Activated CD4-positive, alpha-beta memory T cell treated with anti-CD3 and anti-CD28 coated beads for 36 hours (primary cell): ENCODE data around the gene MORN5. TPM values are rescaled to one million over a fixed set of nuclear protein-coding genes. Genes with fewer than 3 reads are reported as not detected.
A peak's percentile ranks its signal among the peaks of the same experiment; 100 is the strongest.

Experiments
- CTCF ChIA-PET: fragments of 350-600 bp; sonication (Branson Sonifier 250); formaldehyde crosslinking; loops from one replicate; lab custom pipeline; 2021; ENCODE audit warnings: antibody characterized with exemption, inconsistent platforms; lab: Charles Lee
- POLR2A ChIA-PET: fragments of 350-600 bp; sonication (Branson Sonifier 250); formaldehyde crosslinking; loops from one replicate; lab custom pipeline; 2021; ENCODE audit warnings: antibody characterized with exemption; lab: Charles Lee
- DNase-seq: peaks from one replicate; pipeline ENCODE4 v3.0.0-alpha.2; 2020
- H3K27ac Mint-ChIP-seq: one replicate; pipeline ENCODE4 v1.8.0; 2021; ENCODE audit warnings: mixed read lengths
- H3K27me3 Mint-ChIP-seq: one replicate; pipeline ENCODE4 v1.8.0; 2021; ENCODE audit warnings: mixed read lengths
- H3K36me3 Mint-ChIP-seq: one replicate; pipeline ENCODE4 v1.8.0; 2021; ENCODE audit warnings: mixed read lengths
- H3K4me1 Mint-ChIP-seq: one replicate; pipeline ENCODE4 v1.8.0; 2021; ENCODE audit warnings: low read depth, mixed read lengths
- H3K4me3 Mint-ChIP-seq: one replicate; pipeline ENCODE4 v1.8.0; 2021; ENCODE audit warnings: mild to moderate bottlenecking, mixed read lengths
- H3K9me3 Mint-ChIP-seq: one replicate; pipeline ENCODE4 v1.8.0; 2021; ENCODE audit warnings: mixed read lengths
- intact Hi-C: fragments of 100-400 bp; cut with micrococcal nuclease; formaldehyde crosslinking; loops from one replicate; pipeline ENCODE4 v1.15.1; 2023
- total RNA-seq, 2 experiments: library from RNA; stranded (reverse); gene quantifications; one replicate each; pipeline ENCODE4 v1.2.3, GENCODE V29; 2021

Gene MORN5
- total RNA-seq, 2 experiments from 2014 or later, result not detected

DNA sequence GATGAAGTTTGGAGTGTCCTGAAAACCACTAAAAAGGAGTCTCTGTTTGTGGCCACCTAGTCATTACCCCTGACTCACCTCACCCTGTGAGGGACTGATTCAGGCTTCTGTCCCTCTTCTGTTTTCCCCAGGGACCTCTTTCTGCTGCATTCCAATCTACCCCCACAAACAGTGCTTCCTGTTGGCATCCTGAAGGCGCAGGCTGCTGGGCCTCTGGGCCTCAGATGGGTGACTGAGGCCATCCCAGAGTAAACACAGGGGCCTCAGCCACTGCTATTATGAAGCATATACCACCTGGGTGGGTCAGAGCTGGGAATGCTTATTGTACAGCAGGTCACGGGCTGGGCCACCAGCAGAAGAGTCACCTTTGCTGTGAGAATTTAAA is 20.0 kb downstream of the MORN5 start:
- Mint-ChIP-seq H3K4me1 (no peaks in the 10 kb centered on the region), H3K9me3 (no peaks in the 10 kb centered on the region), H3K27me3 (peaks cover 17% of the 10 kb centered on the region), H3K27ac (no peak overlapping the region), H3K4me3 (no peak overlapping the region), H3K36me3 (no peaks in the 10 kb centered on the region)
- ChIA-PET CTCF (no interaction called here), POLR2A (no interaction called here)
- no peak for DNase-seq
- intact Hi-C loops, result no loop called here

DNA sequence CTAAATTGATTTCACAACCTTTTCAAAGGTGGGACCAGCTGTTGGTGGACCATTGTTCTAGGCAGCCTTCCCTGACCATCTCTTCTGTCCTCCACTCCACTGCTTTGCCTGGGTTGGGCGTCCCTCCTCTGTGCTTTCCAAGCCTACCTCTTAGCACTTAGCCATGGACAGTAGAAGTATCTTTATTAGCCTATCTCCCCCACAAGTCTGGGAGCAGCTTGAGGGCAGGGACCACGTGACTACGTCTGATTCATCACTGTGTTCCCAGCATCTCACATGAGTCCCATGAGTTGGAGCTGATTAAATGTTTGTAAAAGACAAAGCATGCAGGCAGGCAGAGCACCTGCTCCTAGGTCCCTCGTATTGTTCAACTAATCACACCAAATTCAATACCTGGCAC is 20.9 kb downstream of the MORN5 start:
- H3K9me3 Mint-ChIP-seq, result no peaks in the 10 kb centered on the region
- no peak for DNase-seq
- no peaks in the 10 kb centered on the region for H3K36me3 Mint-ChIP-seq
- no peak overlapping the region for H3K4me3 Mint-ChIP-seq
- intact Hi-C loops, result no loop called here
- peaks cover 13% of the 10 kb centered on the region for H3K27me3 Mint-ChIP-seq
- no peaks in the 10 kb centered on the region for H3K4me1 Mint-ChIP-seq
- ChIA-PET POLR2A (no interaction called here), CTCF (interaction anchor here (0.5 to 0.9 kb wide), 2 partner anchors 11 to 763 kb away, joined by 3 read pairs; no protein-coding TSS in a partner anchor)
- H3K27ac Mint-ChIP-seq, result no peak overlapping the region

DNA sequence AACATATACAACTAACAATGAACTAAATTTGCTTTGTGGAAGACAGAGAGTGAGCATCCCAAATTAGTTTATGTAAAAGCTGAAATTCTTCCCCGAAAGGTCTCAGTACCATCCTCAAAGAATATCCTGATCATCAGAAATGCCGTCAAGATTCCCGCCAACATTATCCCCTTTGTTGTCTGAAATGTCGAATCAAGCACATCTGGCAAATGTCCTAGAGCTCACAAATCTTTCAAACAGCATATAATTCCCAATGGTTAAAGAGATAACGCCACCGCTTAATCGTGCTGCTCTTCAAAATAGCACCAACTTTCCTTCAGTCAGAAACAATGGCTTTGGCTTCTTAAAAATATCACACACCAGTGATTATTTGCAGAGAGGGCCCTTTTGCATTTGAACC is 23.8 kb downstream of the MORN5 start:
- H3K27ac Mint-ChIP-seq, result no peak overlapping the region
- no peak overlapping the region for H3K4me3 Mint-ChIP-seq
- intact Hi-C loops, result no loop called here
- H3K36me3 Mint-ChIP-seq, result no peaks in the 10 kb centered on the region
- no peaks in the 10 kb centered on the region for H3K9me3 Mint-ChIP-seq
- H3K27me3 Mint-ChIP-seq, result peaks cover 8% of the 10 kb centered on the region
- no peak for DNase-seq
- ChIA-PET CTCF (interaction anchor here (2.1 kb wide), 1 partner anchor 60 kb away, joined by 7 read pairs; no protein-coding TSS in a partner anchor), POLR2A (no interaction called here)
- no peaks in the 10 kb centered on the region for H3K4me1 Mint-ChIP-seq

DNA sequence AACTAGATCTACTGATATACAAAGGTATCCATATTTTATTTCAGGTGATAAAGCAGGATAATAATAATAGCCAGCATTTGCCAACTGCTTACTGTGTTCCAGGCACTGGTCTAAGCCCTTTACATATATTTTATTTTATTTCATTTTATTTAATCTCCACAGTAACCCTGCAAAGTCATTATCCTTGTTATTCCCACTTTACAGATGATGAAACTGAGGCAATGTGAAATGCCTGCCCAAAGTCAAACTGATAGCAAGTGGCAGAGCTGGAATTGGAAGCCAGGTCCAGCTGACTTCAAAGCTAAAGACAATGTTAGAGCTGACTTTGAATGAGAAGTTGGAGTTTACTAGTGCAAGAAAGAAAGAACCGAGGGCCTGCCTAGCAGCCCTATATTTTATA is 24.8 kb downstream of the MORN5 start:
- no peak overlapping the region for H3K4me3 Mint-ChIP-seq
- intact Hi-C loops, result no loop called here
- no peak overlapping the region for H3K27ac Mint-ChIP-seq
- H3K27me3 Mint-ChIP-seq, result peaks cover 8% of the 10 kb centered on the region
- H3K9me3 Mint-ChIP-seq, result no peaks in the 10 kb centered on the region
- POLR2A ChIA-PET, result no interaction called here
- DNase-seq, result no peak
- CTCF ChIA-PET, result interaction anchor here (0.7 to 2.1 kb wide), 2 partner anchors 61 to 72 kb away, joined by 3 to 7 read pairs; no protein-coding TSS in a partner anchor
- H3K36me3 Mint-ChIP-seq, result no peaks in the 10 kb centered on the region
- no peaks in the 10 kb centered on the region for H3K4me1 Mint-ChIP-seq

DNA sequence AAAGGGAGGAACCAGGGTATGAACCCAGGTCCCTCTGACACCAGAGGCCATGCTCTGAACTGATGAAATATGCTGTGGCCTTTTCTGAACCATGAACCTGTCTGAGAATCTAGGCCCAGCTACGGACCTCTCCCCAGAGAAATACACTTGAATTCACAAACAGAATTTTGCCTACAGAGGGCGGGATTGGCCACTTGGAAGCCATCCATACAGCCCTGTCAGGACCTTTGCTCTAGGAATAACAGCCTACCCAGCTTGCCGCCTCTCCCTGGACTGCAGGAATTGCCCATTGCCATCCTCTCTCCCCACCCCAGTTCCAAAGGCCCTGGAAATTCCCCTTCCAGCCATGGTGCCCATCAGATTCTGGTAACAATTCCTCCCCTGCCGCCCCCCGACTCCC is 26.6 kb downstream of the MORN5 start:
- DNase-seq, result no peak
- Mint-ChIP-seq H3K4me3 (no peak overlapping the region), H3K27me3 (peaks cover 2% of the 10 kb centered on the region), H3K27ac (no peak overlapping the region), H3K4me1 (no peaks in the 10 kb centered on the region), H3K9me3 (no peaks in the 10 kb centered on the region), H3K36me3 (no peaks in the 10 kb centered on the region)
- POLR2A ChIA-PET, result no interaction called here
- CTCF ChIA-PET, result no interaction called here
- intact Hi-C loops, result no loop called here

DNA sequence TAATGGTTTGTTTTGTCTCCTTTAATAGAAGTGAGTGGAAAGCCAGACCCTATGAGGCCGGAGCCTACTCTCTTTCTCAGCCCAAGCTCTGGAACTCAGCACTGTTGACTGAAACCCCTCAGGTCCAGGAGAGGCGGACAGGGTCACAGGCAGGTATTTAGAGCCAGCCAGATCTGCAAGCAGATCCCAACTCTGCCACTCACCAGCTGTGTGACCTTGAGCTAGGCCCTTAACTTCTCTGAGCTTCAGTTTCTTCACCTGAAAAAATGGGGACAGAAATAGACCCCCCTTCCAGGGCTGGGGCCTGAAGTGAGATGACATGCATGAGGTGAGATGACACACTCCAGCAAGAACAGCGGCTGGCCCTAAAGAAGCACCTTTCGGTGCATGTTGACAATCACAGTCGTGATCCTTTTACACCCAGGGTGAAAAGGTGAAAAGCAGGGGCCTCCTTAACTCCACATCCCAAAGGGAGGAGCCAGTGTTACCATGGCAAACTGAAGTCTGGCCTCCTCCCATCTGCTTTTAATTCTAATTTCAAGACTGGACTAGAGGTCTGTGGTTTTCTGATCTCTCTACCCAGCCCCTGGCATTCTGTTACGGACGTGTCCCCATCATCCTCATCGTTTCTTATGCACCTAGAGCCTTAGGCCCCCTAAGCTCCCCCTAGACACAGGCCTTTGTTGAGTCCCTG is 27.2 kb downstream of the MORN5 start:
- CTCF ChIA-PET, result interaction anchor here (0.7 kb wide), 1 partner anchor 53 kb away, joined by 3 read pairs; no protein-coding TSS in a partner anchor
- H3K27ac Mint-ChIP-seq, result no peak overlapping the region
- DNase-seq, result no peak
- no peak overlapping the region for H3K4me3 Mint-ChIP-seq
- no peaks in the 10 kb centered on the region for H3K4me1 Mint-ChIP-seq
- no peaks in the 10 kb centered on the region for H3K36me3 Mint-ChIP-seq
- intact Hi-C loops, result no loop called here
- no peaks in the 10 kb centered on the region for H3K9me3 Mint-ChIP-seq
- H3K27me3 Mint-ChIP-seq, result peaks cover 2% of the 10 kb centered on the region
- POLR2A ChIA-PET, result no interaction called here

DNA sequence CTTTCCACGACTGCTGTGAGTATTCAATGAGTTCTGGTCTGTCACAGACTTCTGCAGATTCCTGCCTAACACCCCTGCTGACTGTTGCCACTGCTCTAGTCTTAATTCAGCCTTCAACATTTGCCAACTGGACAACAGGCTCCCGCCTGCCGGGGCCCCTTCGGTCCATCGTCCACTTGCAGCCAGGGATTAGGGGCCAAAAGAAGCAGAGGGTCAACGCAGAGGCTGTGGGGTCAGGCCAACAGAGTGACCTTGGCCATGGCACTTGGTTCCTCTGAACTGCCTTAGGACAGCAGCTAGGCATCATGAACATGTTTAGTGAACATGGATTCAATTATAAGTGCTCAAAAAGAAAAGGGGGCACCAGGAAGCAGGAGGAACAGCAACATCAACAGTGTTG is 28.7 kb downstream of the MORN5 start:
- H3K4me3 Mint-ChIP-seq, result no peak overlapping the region
- H3K36me3 Mint-ChIP-seq, result no peaks in the 10 kb centered on the region
- H3K27me3 Mint-ChIP-seq, result no peaks in the 10 kb centered on the region
- CTCF ChIA-PET, result no interaction called here
- H3K27ac Mint-ChIP-seq, result no peak overlapping the region
- no peaks in the 10 kb centered on the region for H3K9me3 Mint-ChIP-seq
- DNase-seq, result no peak
- H3K4me1 Mint-ChIP-seq, result no peaks in the 10 kb centered on the region
- POLR2A ChIA-PET, result no interaction called here
- intact Hi-C loops, result no loop called here

DNA sequence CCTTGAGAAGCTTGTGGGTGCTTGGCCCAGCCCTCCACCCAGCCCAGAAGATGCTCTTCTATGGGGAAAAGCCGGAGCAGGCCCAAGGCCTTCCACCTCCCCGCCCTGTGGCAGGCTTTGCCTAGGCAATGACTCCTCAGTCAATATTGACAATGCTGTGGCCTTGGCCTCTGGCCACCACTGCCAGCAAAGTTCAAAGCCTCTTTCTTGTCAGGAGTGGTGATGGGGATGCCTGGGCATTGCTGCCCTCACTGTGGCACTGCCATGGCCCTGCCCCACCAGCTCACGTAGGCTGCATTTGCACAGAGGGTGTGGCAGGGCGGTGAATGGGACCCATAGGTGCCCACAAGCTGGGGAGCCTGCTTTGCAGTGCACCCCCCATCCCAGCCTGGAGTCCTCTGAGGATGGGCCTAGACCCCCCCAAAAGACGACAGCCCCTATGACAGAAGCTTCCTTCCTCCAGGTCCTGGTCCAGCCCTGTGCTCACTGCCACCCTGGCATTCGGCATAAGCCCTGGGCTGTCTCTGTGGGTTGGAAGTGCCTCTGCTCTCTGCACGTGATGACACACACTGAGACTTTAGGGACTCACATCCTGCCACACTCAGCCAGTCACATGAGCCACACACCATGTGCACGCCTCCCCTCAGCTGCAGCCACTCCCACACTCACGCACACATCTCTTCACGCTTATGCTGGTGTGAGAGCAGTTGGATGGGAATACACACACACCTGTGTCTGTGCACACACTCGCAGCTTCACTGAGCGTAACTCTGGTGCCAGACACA is 31.1 kb downstream of the MORN5 start:
- intact Hi-C loops, result no loop called here
- H3K27me3 Mint-ChIP-seq, result no peaks in the 10 kb centered on the region
- H3K27ac Mint-ChIP-seq, result no peak overlapping the region
- CTCF ChIA-PET, result interaction anchor here (1.1 kb wide), 1 partner anchor 10 kb away, joined by 3 read pairs; no protein-coding TSS in a partner anchor
- no peaks in the 10 kb centered on the region for H3K36me3 Mint-ChIP-seq
- no peaks in the 10 kb centered on the region for H3K9me3 Mint-ChIP-seq
- no peaks in the 10 kb centered on the region for H3K4me1 Mint-ChIP-seq
- no peak overlapping the region for H3K4me3 Mint-ChIP-seq
- POLR2A ChIA-PET, result no interaction called here
- DNase-seq, result peak; percentile 39

DNA sequence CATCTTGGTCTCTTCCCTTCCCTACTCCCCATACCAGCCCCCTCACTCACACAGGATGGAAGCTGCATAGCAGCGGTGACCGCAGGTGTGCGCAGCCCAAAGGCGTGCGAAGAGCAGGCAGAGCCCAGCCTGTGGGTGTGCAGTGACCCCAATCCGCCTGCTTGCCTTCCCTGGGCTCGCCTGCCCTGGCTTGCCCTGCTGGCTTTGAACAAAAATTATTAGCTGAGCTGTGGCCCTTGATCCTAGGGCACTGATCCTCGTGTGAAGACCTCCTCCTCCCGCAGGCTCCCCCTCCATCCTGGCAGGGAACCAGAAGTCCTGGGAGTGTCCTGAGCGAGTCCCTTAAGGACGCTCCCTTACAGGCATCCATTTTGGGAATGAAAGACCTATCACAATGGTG is 31.9 kb downstream of the MORN5 start:
- ChIA-PET CTCF (interaction anchor here (1.1 kb wide), 1 partner anchor 11 kb away, joined by 3 read pairs; no protein-coding TSS in a partner anchor), POLR2A (no interaction called here)
- intact Hi-C loops, result no loop called here
- no peak for DNase-seq
- Mint-ChIP-seq H3K36me3 (no peaks in the 10 kb centered on the region), H3K4me1 (no peaks in the 10 kb centered on the region), H3K27ac (no peak overlapping the region), H3K27me3 (no peaks in the 10 kb centered on the region), H3K4me3 (no peak overlapping the region), H3K9me3 (no peaks in the 10 kb centered on the region)

DNA sequence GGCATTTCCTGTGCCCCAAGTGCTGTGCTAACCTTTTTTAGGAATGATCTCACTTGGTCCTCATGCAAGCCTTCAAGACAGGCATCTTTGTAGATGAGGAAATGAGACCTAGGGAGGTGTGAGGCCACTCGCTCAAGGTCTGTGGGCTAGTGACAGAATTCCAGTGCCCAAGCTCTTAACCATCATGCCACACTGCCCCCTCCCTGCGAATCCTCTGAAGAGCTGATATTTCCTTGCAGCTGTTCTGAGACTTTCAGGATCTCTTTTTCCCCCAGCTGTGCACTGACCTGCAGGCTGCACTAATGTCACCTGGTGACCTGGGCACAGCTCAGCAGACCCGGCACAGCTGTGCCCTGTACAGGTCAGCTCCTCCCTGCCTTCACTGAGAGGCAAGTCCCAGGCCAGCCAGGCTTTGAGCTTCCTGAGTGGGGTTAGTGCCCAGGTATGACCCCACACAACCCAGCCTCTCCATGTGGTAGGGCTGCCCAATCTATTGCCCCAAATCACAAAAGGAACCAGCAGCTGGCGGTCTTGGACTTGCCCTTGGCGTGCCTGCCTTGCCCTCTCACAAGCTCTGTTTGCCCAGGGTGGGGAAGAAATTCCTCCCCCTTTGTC is 32.7 kb downstream of the MORN5 start:
- no peak for DNase-seq
- H3K36me3 Mint-ChIP-seq, result no peaks in the 10 kb centered on the region
- H3K9me3 Mint-ChIP-seq, result no peaks in the 10 kb centered on the region
- POLR2A ChIA-PET, result no interaction called here
- no peak overlapping the region for H3K27ac Mint-ChIP-seq
- peaks cover 7% of the 10 kb centered on the region for H3K27me3 Mint-ChIP-seq
- H3K4me1 Mint-ChIP-seq, result no peaks in the 10 kb centered on the region
- CTCF ChIA-PET, result no interaction called here
- intact Hi-C loops, result no loop called here
- no peak overlapping the region for H3K4me3 Mint-ChIP-seq

DNA sequence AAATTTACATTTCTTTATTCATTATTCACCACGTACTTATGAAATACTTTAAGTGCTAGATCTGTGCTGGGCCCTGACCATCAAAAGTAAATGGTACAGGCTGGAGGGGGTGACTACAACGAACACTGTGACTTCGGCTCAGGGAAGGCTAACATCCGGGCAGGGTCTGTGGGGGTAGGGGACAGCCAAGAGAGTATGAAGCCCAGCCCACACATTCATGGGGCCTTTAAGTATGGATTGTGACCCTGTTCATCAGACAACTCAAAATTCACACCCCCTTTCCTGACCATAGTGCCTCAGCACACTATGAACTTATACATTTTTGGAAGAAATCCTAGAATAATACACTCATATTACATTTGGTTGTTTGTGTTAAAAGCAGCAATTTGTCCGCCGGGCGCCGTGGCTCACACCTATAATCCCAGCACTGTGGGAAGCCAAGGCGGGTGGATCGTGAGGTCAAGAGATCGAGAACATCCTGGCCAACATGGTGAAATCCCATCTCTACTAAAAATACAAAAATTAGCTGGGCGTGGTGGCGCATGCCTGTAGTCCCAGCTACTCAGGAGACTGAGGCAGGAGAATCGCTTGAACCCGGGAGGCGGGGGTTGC is 33.3 kb downstream of the MORN5 start:
- POLR2A ChIA-PET, result no interaction called here
- H3K27me3 Mint-ChIP-seq, result peaks cover 7% of the 10 kb centered on the region
- no peak overlapping the region for H3K4me3 Mint-ChIP-seq
- CTCF ChIA-PET, result interaction anchor here (0.6 kb wide), 1 partner anchor 11 kb away, joined by 3 read pairs; no protein-coding TSS in a partner anchor
- no peaks in the 10 kb centered on the region for H3K9me3 Mint-ChIP-seq
- no peaks in the 10 kb centered on the region for H3K36me3 Mint-ChIP-seq
- intact Hi-C loops, result no loop called here
- H3K4me1 Mint-ChIP-seq, result no peaks in the 10 kb centered on the region
- no peak overlapping the region for H3K27ac Mint-ChIP-seq
- no peak for DNase-seq

DNA sequence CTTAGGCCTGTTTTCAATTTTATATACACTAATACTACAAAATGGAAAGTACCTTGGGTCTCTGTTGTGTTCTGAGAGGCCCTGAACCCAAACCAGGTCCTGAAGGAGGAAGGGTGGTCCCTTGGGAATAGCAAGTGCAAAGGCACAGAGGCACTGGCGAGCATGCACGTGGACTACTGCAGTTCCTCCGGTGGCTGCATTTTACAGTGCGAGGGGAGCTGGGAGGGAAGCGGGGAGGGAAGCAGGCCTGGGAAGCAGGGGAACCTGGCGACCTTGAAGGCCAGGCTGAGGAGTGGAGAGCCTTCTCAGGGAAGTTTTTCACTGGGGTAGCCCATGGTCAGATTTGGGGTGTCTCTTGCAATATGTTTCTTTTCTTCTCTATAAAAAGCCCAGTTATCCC is 33.9 kb downstream of the MORN5 start:
- intact Hi-C loops, result no loop called here
- no peak overlapping the region for H3K27ac Mint-ChIP-seq
- CTCF ChIA-PET, result interaction anchor here (0.6 kb wide), 1 partner anchor 11 kb away, joined by 3 read pairs; no protein-coding TSS in a partner anchor

More for the DNA sequence above, 33.9 kb downstream of the MORN5 start:
- Mint-ChIP-seq H3K4me1 (no peaks in the 10 kb centered on the region), H3K9me3 (no peaks in the 10 kb centered on the region), H3K4me3 (no peak overlapping the region), H3K27me3 (peaks cover 9% of the 10 kb centered on the region), H3K36me3 (no peaks in the 10 kb centered on the region)
- no peak for DNase-seq
- POLR2A ChIA-PET, result no interaction called here
